IMR-90 (cell line): Measurements from ENCODE around the gene RIPPLY1. TPM values are rescaled to one million over a fixed set of nuclear protein-coding genes. Genes with fewer than 3 reads are reported as not detected.

ENCODE experiments used
- ATAC-seq: fragments of 200-7000 bp; cut with Tn5 transposase; 2 replicates; pipeline ENCODE4 v1.9.1; 2020; ENCODE audit warnings: low read depth, mild to moderate bottlenecking, moderate library complexity
- Bru-seq: library from RNA; stranded (reverse); fragments of 400-500 nt; gene quantifications from one replicate; lab custom pipeline; 2021; lab: Mats Ljungman, UMichigan
- BruChase-seq, 2 experiments: library from RNA; stranded (reverse); fragments of 400-500 nt; gene quantifications; one replicate each; lab custom pipeline; 2021; lab: Mats Ljungman, UMichigan
- BruUV-seq: library from RNA; stranded (reverse); fragments of 400-500 nt; replicated peaks from 2 replicates; lab custom pipeline; 2021; lab: Mats Ljungman, UMichigan
- CTCF ChIA-PET: fragments of 300-600 bp; formaldehyde crosslinking; extraction: SDS; loops from one replicate; lab custom pipeline; 2021; ENCODE audit warnings: antibody characterized with exemption; lab: Yijun Ruan, JAX
- POLR2A ChIA-PET: fragments of 300-600 bp; sonication (Branson Sonifier 250); formaldehyde crosslinking; loops from one replicate; lab custom pipeline; 2022; ENCODE audit warnings: antibody characterized with exemption; ENCODE audit not compliant: unreplicated experiment; lab: Charles Lee
- DNase-seq: peaks from one replicate; pipeline ENCODE4 v3.0.0; 2013
- H2AFZ ChIP-seq: replicated peaks from 2 replicates; pipeline ENCODE3; 2013; ENCODE audit warnings: low read length, mild to moderate bottlenecking; ENCODE audit not compliant: poor library complexity
- H2AK5ac ChIP-seq: 2 replicates; pipeline ENCODE4 v1.6.1; 2013; ENCODE audit warnings: low read depth, low read length, inconsistent platforms
- H2AK9ac ChIP-seq: replicated peaks from 2 replicates; pipeline ENCODE3; 2013; ENCODE audit warnings: mild to moderate bottlenecking, low read depth, low read length, moderate library complexity; ENCODE audit not compliant: poor library complexity
- H2BK120ac ChIP-seq: 2 replicates; pipeline ENCODE4 v1.6.1; 2013; ENCODE audit warnings: low read depth, low read length, inconsistent platforms
- H2BK15ac ChIP-seq: 3 replicates; pipeline ENCODE4 v1.6.1; 2013; ENCODE audit warnings: low read depth, low read length, inconsistent platforms
- H2BK20ac ChIP-seq: 2 replicates; pipeline ENCODE4 v1.6.1; 2013; ENCODE audit warnings: low read depth, mild to moderate bottlenecking, inconsistent platforms, low read length, moderate library complexity
- H2BK5ac ChIP-seq: 2 replicates; pipeline ENCODE4 v1.6.1; 2013; ENCODE audit warnings: mild to moderate bottlenecking, low read depth, low read length, inconsistent platforms; ENCODE audit not compliant: poor library complexity, severe bottlenecking
- H3K14ac ChIP-seq: replicated peaks from 2 replicates; pipeline ENCODE4 v1.6.1; 2013; ENCODE audit warnings: low read depth, low read length, inconsistent platforms
- H3K18ac ChIP-seq: 2 replicates; pipeline ENCODE4 v1.6.1; 2013; ENCODE audit warnings: low read depth, low read length, control low read depth
- H3K23ac ChIP-seq: 2 replicates; pipeline ENCODE4 v1.6.1; 2013; ENCODE audit warnings: low read depth, low read length, inconsistent platforms
- H3K27ac ChIP-seq: 2 replicates; pipeline ENCODE4 v1.5.1; 2013; ENCODE audit warnings: mild to moderate bottlenecking, control low read depth, low read length; ENCODE audit not compliant: insufficient read depth
- H3K27me3 ChIP-seq: 2 replicates; pipeline ENCODE4 v1.6.1; 2013; ENCODE audit warnings: low read length; ENCODE audit not compliant: control insufficient read depth, insufficient read depth
- H3K36me3 ChIP-seq: 2 replicates; pipeline ENCODE4 v1.6.1; 2013; ENCODE audit warnings: low read length, mixed read lengths; ENCODE audit not compliant: control insufficient read depth, insufficient read depth
- H3K4ac ChIP-seq: 2 replicates; pipeline ENCODE4 v1.6.1; 2013; ENCODE audit warnings: low read depth, low read length, inconsistent platforms
- H3K4me1 ChIP-seq: 2 replicates; pipeline ENCODE4 v1.6.1; 2013; ENCODE audit warnings: low read length, mixed read lengths; ENCODE audit not compliant: control insufficient read depth, insufficient read depth
- H3K4me2 ChIP-seq: 2 replicates; pipeline ENCODE4 v1.6.1; 2013; ENCODE audit warnings: low read depth, mild to moderate bottlenecking, control low read depth, low read length, moderate library complexity
- H3K4me3 ChIP-seq: 2 replicates; pipeline ENCODE4 v1.5.1; 2013; ENCODE audit warnings: low read depth, mild to moderate bottlenecking, control low read depth, low read length, moderate library complexity; ENCODE audit not compliant: insufficient read depth
- H3K56ac ChIP-seq: 2 replicates; pipeline ENCODE4 v1.6.1; 2013; ENCODE audit warnings: low read length, inconsistent platforms; ENCODE audit not compliant: insufficient read depth; ENCODE audit errors: extremely low read depth
- H3K79me1 ChIP-seq, 2 experiments: 2 replicates each; pipeline ENCODE4 v1.6.1; 2013; ENCODE audit warnings: low read length in 2 of 2, inconsistent platforms in 1 of 2, low read depth in 1 of 2
- H3K9ac ChIP-seq: 2 replicates; pipeline ENCODE4 v1.6.1; 2013; ENCODE audit warnings: low read depth, low read length, control low read depth
- H3K9me1 ChIP-seq: 2 replicates; pipeline ENCODE4 v1.6.1; 2013; ENCODE audit warnings: low read length, inconsistent platforms; ENCODE audit not compliant: insufficient read depth
- H3K9me3 ChIP-seq: 2 replicates; pipeline ENCODE4 v1.6.1; 2013; ENCODE audit warnings: low read length; ENCODE audit not compliant: control insufficient read depth, insufficient read depth
- H4K20me1 ChIP-seq: 2 replicates; pipeline ENCODE4 v1.6.1; 2013; ENCODE audit warnings: low read length, inconsistent platforms; ENCODE audit not compliant: insufficient read depth
- H4K5ac ChIP-seq: 2 replicates; pipeline ENCODE4 v1.6.1; 2013; ENCODE audit warnings: mild to moderate bottlenecking, low read depth, low read length, control low read depth
- H4K8ac ChIP-seq, 2 experiments: 2 replicates each; pipeline ENCODE4 v1.6.1; 2013; ENCODE audit warnings: low read depth in 2 of 2, low read length in 2 of 2, control low read depth in 1 of 2, inconsistent platforms in 1 of 2
- H4K91ac ChIP-seq: 2 replicates; pipeline ENCODE4 v1.6.1; 2013; ENCODE audit warnings: low read depth, low read length, inconsistent platforms; ENCODE audit not compliant: insufficient read depth
- BHLHE40 ChIP-seq: fragments of 150-350 bp; IDR thresholded peaks from 2 replicates; pipeline ENCODE4 v1.6.1; 2016; ENCODE audit warnings: mild to moderate bottlenecking, low read depth, low read length
- CEBPB ChIP-seq: IDR thresholded peaks from 2 replicates; pipeline ENCODE4 v1.6.1; 2012; ENCODE audit warnings: low read depth, low read length, improper control_type of control experiment
- CHD1 ChIP-seq: IDR thresholded peaks from 2 replicates; pipeline ENCODE4 v1.6.1; 2012; ENCODE audit warnings: low read depth, low read length, improper control_type of control experiment
- FOS ChIP-seq: fragments of 150-350 bp; IDR thresholded peaks from 2 replicates; pipeline ENCODE4 v1.6.1; 2016; ENCODE audit warnings: low read depth, low read length
- MAFK ChIP-seq: IDR thresholded peaks from 2 replicates; pipeline ENCODE4 v1.6.1; 2012; ENCODE audit warnings: low read depth, low read length, improper control_type of control experiment
- MAZ ChIP-seq: IDR thresholded peaks from 2 replicates; pipeline ENCODE4 v1.6.1; 2012; ENCODE audit warnings: low read depth, mild to moderate bottlenecking, low read length, improper control_type of control experiment, moderate library complexity, borderline replicate concordance
- MXI1 ChIP-seq: IDR thresholded peaks from 2 replicates; pipeline ENCODE4 v1.6.1; 2012; ENCODE audit warnings: low read depth, mild to moderate bottlenecking, low read length, moderate library complexity, borderline replicate concordance
- NFE2L2 ChIP-seq: fragments of 150-350 bp; IDR thresholded peaks from 2 replicates; pipeline ENCODE4 v1.6.1; 2016; ENCODE audit warnings: low read depth, mild to moderate bottlenecking, low read length
- POLR2A ChIP-seq: IDR thresholded peaks from 2 replicates; pipeline ENCODE4 v1.6.1; 2012; ENCODE audit warnings: mild to moderate bottlenecking, low read depth, low read length
- RAD21 ChIP-seq: IDR thresholded peaks from 2 replicates; pipeline ENCODE4 v1.6.1; 2012; ENCODE audit warnings: low read length, improper control_type of control experiment
- RCOR1 ChIP-seq: IDR thresholded peaks from 2 replicates; pipeline ENCODE4 v1.6.1; 2012; ENCODE audit warnings: mild to moderate bottlenecking, low read length, improper control_type of control experiment; ENCODE audit not compliant: insufficient replicate concordance
- RFX5 ChIP-seq: IDR thresholded peaks from 2 replicates; pipeline ENCODE4 v1.8.0; 2012; ENCODE audit warnings: low read depth, mild to moderate bottlenecking, low read length, moderate library complexity
- SMC3 ChIP-seq: fragments of 150-350 bp; IDR thresholded peaks from 2 replicates; pipeline ENCODE4 v1.6.1; 2016; ENCODE audit warnings: low read depth, mild to moderate bottlenecking, antibody characterized with exemption, low read length, moderate library complexity
- WGBS, 2 experiments: methylation state at CpG; one replicate each; pipeline versions ENCODE4 v1.1.5 to v1.1.7; 2013; ENCODE audit warnings: missing lambda C conversion rate in 2 of 2; ENCODE audit not compliant: insufficient read length in 1 of 2; ENCODE audit errors: extremely low coverage in 2 of 2; 5-methylcytosine and 5-hydroxymethylcytosine counted together
- dilution Hi-C: fragments of 300-500 bp; cut with HindIII; formaldehyde crosslinking; loops from one replicate; pipeline ENCODE4 v1.14.3; 2018; ENCODE audit warnings: low sequenced_read_pairs; ENCODE audit not compliant: unreplicated experiment
- in situ Hi-C: fragments of 300-500 bp; cut with MboI; formaldehyde crosslinking; loops from 3 replicates; pipeline ENCODE4 v1.14.3; 2019; ENCODE audit warnings: low sequenced_read_pairs, inconsistent platforms, mixed read lengths
- intact Hi-C: fragments of 100-400 bp; cut with micrococcal nuclease; formaldehyde crosslinking; loops from 2 replicates; pipeline ENCODE4 v1.10.0; 2022
- long read RNA-seq: library from polyadenylated mRNA; unstranded; transcript quantifications from one replicate; pipeline ENCODE4 v2.0.0, GENCODE V29; 2021; ENCODE audit not compliant: unreplicated experiment
- polyA plus RNA-seq, 3 experiments: library from polyadenylated mRNA; depleted of rRNA; stranded (reverse); fragments of >200 nt; gene quantifications; 2 replicates each; pipeline ENCODE4 v1.2.3, GENCODE V29; 2012; ENCODE audit warnings: low replicate concordance in 1 of 3
- total RNA-seq: library from RNA; depleted of rRNA; stranded (reverse); fragments of >200 nt; gene quantifications from 2 replicates; pipeline ENCODE4 v1.2.3, GENCODE V29; 2012; rRNA removed
- TF ChIP-seq, protein P1 (sequence below): conservative IDR thresholded peaks from 2 replicates; pipeline ENCODE4 v1.5.1; 2012; ENCODE audit warnings: mild to moderate bottlenecking, low read depth, low read length, improper control_type of control experiment
- TF ChIP-seq, protein P2 (sequence below): fragments of 150-350 bp; IDR thresholded peaks from 2 replicates; pipeline ENCODE4 v1.6.1; 2017; ENCODE audit warnings: mild to moderate bottlenecking, antibody characterized with exemption, low read length, low read depth

The RIPPLY1 gene
- not detected in 2 replicates for total RNA-seq
- polyA plus RNA-seq (2012; rRNA removed) = not detected in 2 replicates
- not detected in 2 replicates for polyA plus RNA-seq (2012; cell fraction: cytosol; rRNA removed)
- 0.07 and 0.15 TPM in 2 replicates for polyA plus RNA-seq (2012; cell fraction: nucleus; rRNA removed; ENCODE audit: low replicate concordance)
- percentile 19 among the genes with signal in this experiment for Bru-seq, nascent RNA
- BruChase-seq, experiment 1, labeled RNA remaining after a 6-hour chase = not detected
- percentile 19 among the genes with signal in this experiment for BruChase-seq, experiment 2, labeled RNA remaining after a 2-hour chase
- long read RNA-seq = 0 reads

DNA sequence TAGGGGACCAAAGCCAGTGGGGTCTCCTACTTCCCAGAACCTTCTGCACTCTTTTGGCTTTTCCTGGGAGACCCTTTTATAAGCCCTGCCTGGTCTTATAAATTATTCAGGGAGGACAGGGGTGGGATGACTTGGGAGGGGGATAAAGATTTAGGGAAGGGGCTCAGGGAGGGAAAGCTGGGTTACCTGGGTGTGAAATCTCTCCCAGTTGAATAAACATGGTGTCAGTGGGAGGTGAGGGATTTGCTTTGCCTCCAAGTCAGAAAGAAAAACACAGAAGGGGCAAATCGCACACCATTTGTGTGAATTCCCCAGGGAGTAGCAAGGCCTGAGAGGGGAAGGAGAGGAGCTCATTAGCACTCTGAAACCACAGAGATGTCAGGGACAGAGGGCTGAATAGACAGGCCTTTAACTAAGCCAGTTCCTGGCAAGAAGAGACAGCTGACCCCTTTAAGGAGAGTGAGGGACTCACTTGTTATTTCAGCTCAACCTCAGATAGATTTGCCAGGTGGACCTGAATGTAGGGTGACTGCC is at the start of gene RIPPLY1:
Gene RIPPLY1, minus strand, starts transcription at position 51 of the 534 bp plus-strand sequence. CDS start 54 bp downstream, outside the sequence.
- Histone ChIP-seq H2AK5ac (no peak within 1 kb of the TSS), H3K18ac (no peak within 1 kb of the TSS), H2BK5ac (no peak within 1 kb of the TSS), H2AK9ac (no peak within 1 kb of the TSS), H3K4ac (no peak within 1 kb of the TSS), H4K20me1 (no peaks in the 10 kb centered on the region), H4K8ac (no peak within 1 kb of the TSS), H3K27me3 (peaks cover 14% of the 10 kb centered on the region), H3K23ac (no peak within 1 kb of the TSS), H2BK15ac (no peak within 1 kb of the TSS), H3K36me3 (no peaks in the 10 kb centered on the region), H3K4me2 (no peak within 1 kb of the TSS), H2AFZ (no peak within 1 kb of the TSS), H4K91ac (no peak within 1 kb of the TSS), H3K56ac (no peak within 1 kb of the TSS), H3K4me3 (no peak within 1 kb of the TSS), H2BK120ac (no peak within 1 kb of the TSS), H3K14ac (no peak within 1 kb of the TSS), H2BK20ac (no peak within 1 kb of the TSS), H3K27ac (no peak within 1 kb of the TSS), H3K4me1 (no peaks in the 10 kb centered on the region), H3K79me1 (no peaks in the 10 kb centered on the region), H4K5ac (no peak within 1 kb of the TSS), H3K9ac (no peak within 1 kb of the TSS), H3K9me3 (no peaks in the 10 kb centered on the region), H3K9me1 (no peaks in the 10 kb centered on the region)
- ChIA-PET POLR2A (no interaction called here), CTCF (interaction anchor here (1.3 kb wide), 1 partner anchor 48 kb away, joined by 4 read pairs; no protein-coding TSS in a partner anchor)
- DNase-seq = no peak
- intact Hi-C loops = no loop called here
- no peak for ATAC-seq
- no TSS peak for BruUV-seq
- in situ Hi-C loops = no loop called here
- WGBS, 2 experiments = no CpG with 5 or more reads among the region's 1 CpG
- dilution Hi-C loops = no loop called here
- TF ChIP-seq MXI1 (no peak), MAZ (no peak), RFX5 (no peak), FOS (no peak), SMC3 (no peak), BHLHE40 (no peak), RCOR1 (no peak), MAFK (no peak), CEBPB (no peak), NFE2L2 (no peak), RAD21 (no peak), CHD1 (no peak), POLR2A (no peak)
- TF ChIP-seq, protein P1, sequence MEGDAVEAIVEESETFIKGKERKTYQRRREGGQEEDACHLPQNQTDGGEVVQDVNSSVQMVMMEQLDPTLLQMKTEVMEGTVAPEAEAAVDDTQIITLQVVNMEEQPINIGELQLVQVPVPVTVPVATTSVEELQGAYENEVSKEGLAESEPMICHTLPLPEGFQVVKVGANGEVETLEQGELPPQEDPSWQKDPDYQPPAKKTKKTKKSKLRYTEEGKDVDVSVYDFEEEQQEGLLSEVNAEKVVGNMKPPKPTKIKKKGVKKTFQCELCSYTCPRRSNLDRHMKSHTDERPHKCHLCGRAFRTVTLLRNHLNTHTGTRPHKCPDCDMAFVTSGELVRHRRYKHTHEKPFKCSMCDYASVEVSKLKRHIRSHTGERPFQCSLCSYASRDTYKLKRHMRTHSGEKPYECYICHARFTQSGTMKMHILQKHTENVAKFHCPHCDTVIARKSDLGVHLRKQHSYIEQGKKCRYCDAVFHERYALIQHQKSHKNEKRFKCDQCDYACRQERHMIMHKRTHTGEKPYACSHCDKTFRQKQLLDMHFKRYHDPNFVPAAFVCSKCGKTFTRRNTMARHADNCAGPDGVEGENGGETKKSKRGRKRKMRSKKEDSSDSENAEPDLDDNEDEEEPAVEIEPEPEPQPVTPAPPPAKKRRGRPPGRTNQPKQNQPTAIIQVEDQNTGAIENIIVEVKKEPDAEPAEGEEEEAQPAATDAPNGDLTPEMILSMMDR = no peak
- TF ChIP-seq, protein P2, sequence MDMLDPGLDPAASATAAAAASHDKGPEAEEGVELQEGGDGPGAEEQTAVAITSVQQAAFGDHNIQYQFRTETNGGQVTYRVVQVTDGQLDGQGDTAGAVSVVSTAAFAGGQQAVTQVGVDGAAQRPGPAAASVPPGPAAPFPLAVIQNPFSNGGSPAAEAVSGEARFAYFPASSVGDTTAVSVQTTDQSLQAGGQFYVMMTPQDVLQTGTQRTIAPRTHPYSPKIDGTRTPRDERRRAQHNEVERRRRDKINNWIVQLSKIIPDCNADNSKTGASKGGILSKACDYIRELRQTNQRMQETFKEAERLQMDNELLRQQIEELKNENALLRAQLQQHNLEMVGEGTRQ = no peak
